H1 (cell line): ENCODE data around the gene STXBP6. TPM values are rescaled to one million over a fixed set of nuclear protein-coding genes. Genes with fewer than 3 reads are reported as not detected.

ENCODE experiments used
- CTCF ChIA-PET: fragments of 300-600 bp; sonication (Branson Sonifier 250); formaldehyde crosslinking; loops from one replicate; lab custom pipeline; 2021; ENCODE audit not compliant: partially characterized antibody; lab: Charles Lee
- POLR2A ChIA-PET: fragments of 300-600 bp; sonication (Branson Sonifier 250); formaldehyde crosslinking; loops from one replicate; lab custom pipeline; 2021; ENCODE audit warnings: inconsistent platforms; ENCODE audit not compliant: partially characterized antibody; lab: Charles Lee
- DNase-seq, 2 experiments: peaks; one replicate each; pipeline versions ENCODE4 v3.0.0 to v3.0.0-alpha.2; 2010 to 2022; ENCODE audit warnings: low spot score in 2 of 2, low read depth in 1 of 2, mixed read lengths in 1 of 2
- FAIRE-seq: peaks from 2 replicates; lab custom pipeline; 2011; peaks lifted over from hg19 to GRCh38; lab: Jason Lieb, UNC
- H2AFZ ChIP-seq: 2 replicates; pipeline ENCODE4 v1.8.1; 2012; ENCODE audit warnings: low read length, inconsistent platforms
- H2AK5ac ChIP-seq: 2 replicates; pipeline ENCODE4 v1.6.1; 2013; ENCODE audit warnings: low read depth, low read length
- H2BK120ac ChIP-seq: replicated peaks from 2 replicates; pipeline ENCODE3; 2013; ENCODE audit warnings: low read depth, low read length, inconsistent platforms
- H2BK12ac ChIP-seq: 2 replicates; pipeline ENCODE4 v1.6.1; 2013; ENCODE audit warnings: low read depth, low read length
- H2BK15ac ChIP-seq: 2 replicates; pipeline ENCODE4 v1.6.1; 2013; ENCODE audit warnings: low read length
- H2BK20ac ChIP-seq: 2 replicates; pipeline ENCODE4 v1.6.1; 2013; ENCODE audit warnings: low read length
- H2BK5ac ChIP-seq: 2 replicates; pipeline ENCODE4 v1.6.1; 2013; ENCODE audit warnings: low read depth, low read length
- H3K14ac ChIP-seq: 2 replicates; pipeline ENCODE4 v1.6.1; 2013; ENCODE audit warnings: inconsistent platforms; ENCODE audit not compliant: insufficient read length
- H3K18ac ChIP-seq: 2 replicates; pipeline ENCODE4 v1.6.1; 2013; ENCODE audit warnings: low read length; ENCODE audit errors: extremely low read depth
- H3K23ac ChIP-seq: 2 replicates; pipeline ENCODE4 v1.6.1; 2013; ENCODE audit warnings: inconsistent platforms; ENCODE audit not compliant: insufficient read length
- H3K23me2 ChIP-seq: 2 replicates; pipeline ENCODE4 v1.6.1; 2013; ENCODE audit warnings: low read depth, low read length
- H3K27ac ChIP-seq: 2 replicates; pipeline ENCODE4 v1.6.1; 2011; ENCODE audit warnings: low read depth, low read length, inconsistent platforms
- H3K27me3 ChIP-seq, 4 experiments: replicated peaks in 1 of 4; 1 replicate in 1 of 4; 2 replicates in 3 of 4; pipeline versions ENCODE4 v1.6.1 to v1.8.1; 2011 to 2013; ENCODE audit warnings: low read length in 3 of 4, mild to moderate bottlenecking in 3 of 4, inconsistent platforms in 2 of 4, mixed read lengths in 2 of 4, moderate library complexity in 1 of 4; ENCODE audit not compliant: control insufficient read depth in 3 of 4, insufficient read depth in 3 of 4; ENCODE audit errors: extremely low read depth in 1 of 4
- H3K36me3 ChIP-seq, 4 experiments: 2 replicates each; pipeline versions ENCODE4 v1.6.1 to v1.8.1; 2011 to 2013; ENCODE audit warnings: mild to moderate bottlenecking in 4 of 4, low read length in 3 of 4, moderate library complexity in 2 of 4, control low read depth in 1 of 4, inconsistent platforms in 1 of 4; ENCODE audit not compliant: insufficient read depth in 4 of 4, control insufficient read depth in 2 of 4
- H3K4ac ChIP-seq: replicated peaks from 2 replicates; pipeline ENCODE3; 2013; ENCODE audit warnings: low read length, low read depth, mixed read lengths, inconsistent platforms; ENCODE audit not compliant: insufficient read length
- H3K4me1 ChIP-seq, 4 experiments: replicated peaks in 1 of 4; 1 replicate in 1 of 4; 2 replicates in 3 of 4; pipeline versions ENCODE4 v1.6.1 to v1.8.1; 2011 to 2013; ENCODE audit warnings: low read length in 3 of 4, inconsistent platforms in 2 of 4, mixed read lengths in 1 of 4; ENCODE audit not compliant: insufficient read depth in 4 of 4, control insufficient read depth in 3 of 4
- H3K4me2 ChIP-seq, 2 experiments: 2 replicates each; pipeline versions ENCODE4 v1.6.1 to v1.8.1; 2011 to 2013; ENCODE audit warnings: low read depth in 2 of 2, low read length in 2 of 2, control low read depth in 1 of 2, inconsistent platforms in 1 of 2, mild to moderate bottlenecking in 1 of 2; ENCODE audit not compliant: insufficient read depth in 1 of 2
- H3K4me3 ChIP-seq, 4 experiments: fragments of 200-600, 300-600 bp in 1 of 4; sonication (generic), shearing (Covaris generic), sonication (Bioruptor Twin) in 1 of 4; 2 replicates each; pipeline versions ENCODE4 v1.5.1 to v1.8.1; 2011 to 2016; ENCODE audit warnings: low read length in 4 of 4, low read depth in 3 of 4, control low read depth in 2 of 4, inconsistent platforms in 2 of 4, mild to moderate bottlenecking in 2 of 4, mixed read lengths in 1 of 4, moderate library complexity in 1 of 4; ENCODE audit not compliant: insufficient read depth in 2 of 4; ENCODE audit errors: extremely low read depth in 1 of 4
- H3K56ac ChIP-seq: replicated peaks from 2 replicates; pipeline ENCODE3; 2013; ENCODE audit warnings: low read depth, mild to moderate bottlenecking, mixed read lengths, low read length, inconsistent platforms; ENCODE audit not compliant: insufficient read length
- H3K79me1 ChIP-seq: 2 replicates; pipeline ENCODE4 v1.6.1; 2013; ENCODE audit warnings: low read depth, low read length, control low read depth
- H3K79me2 ChIP-seq, 2 experiments: 2 replicates each; pipeline versions ENCODE4 v1.6.1 to v1.8.1; 2012 to 2013; ENCODE audit warnings: low read length in 2 of 2, mild to moderate bottlenecking in 2 of 2, inconsistent platforms in 1 of 2; ENCODE audit not compliant: insufficient read depth in 2 of 2, control insufficient read depth in 1 of 2
- H3K9ac ChIP-seq, 4 experiments: replicated peaks in 1 of 4; 1 replicate in 1 of 4; 2 replicates in 3 of 4; pipeline versions ENCODE4 v1.6.1 to v1.8.1; 2011 to 2013; ENCODE audit warnings: low read depth in 3 of 4, low read length in 3 of 4, control low read depth in 2 of 4, mild to moderate bottlenecking in 2 of 4, moderate library complexity in 2 of 4, inconsistent platforms in 1 of 4; ENCODE audit errors: extremely low read depth in 1 of 4
- H3K9me3 ChIP-seq, 2 experiments: 2 replicates each; pipeline versions ENCODE4 v1.6.1 to v1.8.1; 2012 to 2013; ENCODE audit warnings: mild to moderate bottlenecking in 2 of 2, moderate library complexity in 2 of 2, control low read depth in 1 of 2, inconsistent platforms in 1 of 2, low read depth in 1 of 2, low read length in 1 of 2, mixed read lengths in 1 of 2; ENCODE audit not compliant: insufficient read depth in 2 of 2
- H4K20me1 ChIP-seq, 2 experiments: replicated peaks in 1 of 2; 2 replicates each; pipeline versions ENCODE3 to v1.8.1; 2011 to 2013; ENCODE audit warnings: inconsistent platforms in 2 of 2, low read length in 2 of 2, mild to moderate bottlenecking in 1 of 2; ENCODE audit not compliant: insufficient read depth in 2 of 2, control insufficient read depth in 1 of 2
- H4K5ac ChIP-seq: 2 replicates; pipeline ENCODE4 v1.6.1; 2013; ENCODE audit warnings: low read length, low read depth, mixed read lengths, inconsistent platforms; ENCODE audit not compliant: insufficient read length
- H4K8ac ChIP-seq: 2 replicates; pipeline ENCODE4 v1.8.0; 2013; ENCODE audit warnings: mild to moderate bottlenecking, moderate library complexity, low read length, inconsistent platforms; ENCODE audit not compliant: insufficient read depth; ENCODE audit errors: extremely low read depth
- H4K91ac ChIP-seq: replicated peaks from 2 replicates; pipeline ENCODE3; 2013; ENCODE audit warnings: low read length, mixed read lengths, inconsistent platforms; ENCODE audit not compliant: insufficient read length
- HDAC6 ChIP-seq: IDR thresholded peaks from one replicate; pipeline ENCODE4 v1.7.1; 2012; ENCODE audit warnings: low read depth, mild to moderate bottlenecking, inconsistent platforms, low read length, moderate library complexity
- POLR2AphosphoS5 ChIP-seq: IDR thresholded peaks from 2 replicates; pipeline ENCODE4 v1.6.1; 2011; ENCODE audit warnings: low read depth, low read length
- RXRA ChIP-seq: IDR thresholded peaks from 2 replicates; pipeline ENCODE4 v1.6.1; 2011; ENCODE audit warnings: low read depth, mild to moderate bottlenecking, low read length, moderate library complexity; ENCODE audit not compliant: insufficient read depth
- SIN3A ChIP-seq, 2 experiments: IDR thresholded peaks in 1 of 2; conservative IDR thresholded peaks in 1 of 2; 2 replicates each; pipeline ENCODE4 v1.6.1; 2011 to 2012; ENCODE audit warnings: low read length in 2 of 2, improper control_type of control experiment in 1 of 2, low read depth in 1 of 2, mild to moderate bottlenecking in 1 of 2
- SIRT6 ChIP-seq: IDR thresholded peaks from one replicate; pipeline ENCODE4 v1.7.1; 2012; ENCODE audit warnings: low read length, inconsistent platforms
- YY1 ChIP-seq: IDR thresholded peaks from 2 replicates; pipeline ENCODE4 v1.6.1; 2011; ENCODE audit warnings: low read depth, mild to moderate bottlenecking, low read length
- polyA plus RNA-seq, 7 experiments: library from polyadenylated mRNA; depleted of rRNA in 3 of 7; stranded (reverse) in 5 of 7; unstranded in 2 of 7; fragments of >200 nt in 5 of 7; fragments of 200-250 nt in 2 of 7; gene quantifications; 1 replicate in 5 of 7; 2 replicates in 1 of 7; 4 replicates in 1 of 7; pipeline versions ENCODE4 v1.2.1 to v1.2.3, GENCODE V29; 2011 to 2013; ENCODE audit warnings: missing spikeins in 2 of 7, mixed read lengths in 2 of 7
- total RNA-seq: library from RNA; stranded (reverse); fragmentation: NEBNext Ultra II Directional; extraction: Animal tissue kit (Norgen Biotek cat#: 25700); gene quantifications from 2 replicates; pipeline ENCODE4 v1.2.1, GENCODE V29; 2021

STXBP6 gene
- total and polyA plus RNA-seq, 2 of the 8 experiments (the other 6 are each of a cell fraction or from before 2014, with no cell fraction given): 9.4 to 18.1 TPM

- no peak overlapping the region for H3K23ac ChIP-seq
- no peak overlapping the region for H3K14ac ChIP-seq
- no peaks in the 10 kb centered on the region; a peak in 1 of 8 replicates for H3K36me3 ChIP-seq
- H4K91ac ChIP-seq: no peak overlapping the region
- H3K9me3 ChIP-seq: peaks cover 0 to 7% of the 10 kb centered on the region in 2 experiments; a peak in 1 of 4 replicates
- H3K4ac ChIP-seq: no peak overlapping the region
- no peak overlapping the region for H2AFZ ChIP-seq
- no peaks in the 10 kb centered on the region for H3K27me3 ChIP-seq
- POLR2A ChIA-PET: no interaction called here
- CTCF ChIA-PET: interaction anchor here (1.3 kb wide), 1 partner anchor 85 kb away, joined by 4 read pairs; no protein-coding TSS in a partner anchor
- no peak overlapping the region for H4K8ac ChIP-seq
- H3K4me2 ChIP-seq: no peak overlapping the region
- H2BK120ac ChIP-seq: no peak overlapping the region
- TF ChIP-seq HDAC6: no peak
- TF ChIP-seq SIRT6: no peak
- no peak for TF ChIP-seq SIN3A (conservative IDR thresholded peaks at IDR 0.05 in 1 of 2, IDR thresholded peaks at IDR 0.05 in 1 of 2; ENCODE audit: low read depth in 1 of 2, low read length in 2 of 2)
- no peak for TF ChIP-seq POLR2AphosphoS5
- TF ChIP-seq RXRA: no peak
- no peak for TF ChIP-seq YY1
- TF ChIP-seq, all 59 proteins: peak for 0
- Histone ChIP-seq H2BK5ac (no peak overlapping the region), H3K9ac (no peak overlapping the region), H3K79me2 (no peaks in the 10 kb centered on the region), H3K18ac (no peak overlapping the region), H3K23me2 (no peaks in the 10 kb centered on the region), H2BK20ac (no peak overlapping the region), H3K4me3 (no peak overlapping the region), H3K79me1 (no peaks in the 10 kb centered on the region), H2AK5ac (no peak overlapping the region), H4K20me1 (no peaks in the 10 kb centered on the region), H4K5ac (no peak overlapping the region), H2BK15ac (no peak overlapping the region), H2BK12ac (no peak overlapping the region), H3K27ac (no peak overlapping the region), H3K4me1 (no peaks in the 10 kb centered on the region), H3K56ac (no peak overlapping the region)
- DNase-seq (no peak), FAIRE-seq (no peak)
Observed at GRCh38 chr14:24890716-24891115, 159.2 kb downstream of the STXBP6 start.
